Stomach smooth muscle (tissue), 2 donors: ENCODE results near the gene IL17RB.

Experiments
- H3K27ac ChIP-seq: one replicate; pipeline ENCODE4 v1.7.0; 2013; ENCODE audit warnings: mild to moderate bottlenecking, low read length, inconsistent platforms
- H3K27me3 ChIP-seq, 2 donors: one replicate each; pipeline ENCODE4 v1.7.0; 2013; ENCODE audit warnings: low read length in 2 of 2; ENCODE audit not compliant: insufficient read depth in 2 of 2, control insufficient read depth in 1 of 2
- H3K36me3 ChIP-seq, 2 donors: one replicate each; pipeline ENCODE4 v1.7.0; 2013; ENCODE audit warnings: low read length in 2 of 2; ENCODE audit not compliant: control insufficient read depth in 2 of 2, insufficient read depth in 2 of 2
- H3K4me1 ChIP-seq: one replicate; pipeline ENCODE4 v1.7.0; 2013; ENCODE audit warnings: low read length; ENCODE audit not compliant: control insufficient read depth, insufficient read depth
- H3K4me3 ChIP-seq, 2 donors: one replicate each; pipeline ENCODE4 v1.7.0; 2013; ENCODE audit warnings: low read length in 2 of 2
- H3K9ac ChIP-seq, 2 donors: one replicate each; pipeline ENCODE4 v1.7.0; 2013; ENCODE audit warnings: low read length in 2 of 2, mild to moderate bottlenecking in 1 of 2
- H3K9me3 ChIP-seq, 2 donors: one replicate each; pipeline ENCODE4 v1.7.0; 2013; ENCODE audit warnings: low read length in 2 of 2; ENCODE audit not compliant: control insufficient read depth in 2 of 2
- donor health status: healthy.
- donor health status: Pancreatic carcinoma.

IL17RB gene

DNA sequence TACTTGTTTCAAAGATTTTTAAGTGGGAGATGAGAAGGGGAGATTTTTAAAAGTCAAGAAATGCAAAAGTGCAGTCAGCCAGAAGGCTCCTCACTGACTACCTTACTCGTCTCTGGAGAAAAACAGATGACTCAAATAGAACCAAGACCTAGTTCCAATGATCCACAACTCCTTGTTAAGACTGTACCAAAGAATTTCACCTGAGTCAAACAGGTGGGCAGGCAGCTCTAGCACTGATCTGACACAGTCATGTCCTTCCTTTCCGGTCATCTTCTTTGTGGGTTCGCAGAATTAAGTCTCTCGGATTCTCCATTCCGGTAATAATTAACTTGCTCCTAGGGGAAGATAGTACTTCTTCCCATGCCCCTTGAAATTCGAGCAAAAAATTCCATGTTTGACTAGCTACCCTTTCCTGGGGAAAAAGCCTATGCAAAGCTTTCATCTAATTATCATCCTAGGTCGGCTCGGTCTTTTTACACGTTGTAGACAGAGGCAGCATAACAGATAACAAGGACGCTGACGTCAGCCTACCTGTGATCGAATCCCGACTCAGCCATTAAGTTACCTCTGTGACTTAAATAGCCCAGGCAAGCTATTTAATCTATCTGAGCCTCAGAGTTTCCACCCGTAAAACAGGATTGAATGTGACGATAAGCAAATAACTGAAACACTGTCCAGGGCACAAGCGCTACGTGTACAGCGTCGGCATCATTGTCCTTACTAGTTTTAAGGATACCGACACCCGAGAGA is 44.5 kb downstream of the IL17RB start:
- H3K27me3 ChIP-seq, result no peaks in the 10 kb centered on the region
- H3K27ac ChIP-seq, result peak overlapping the region; percentile 90
- H3K4me1 ChIP-seq, result peaks cover 12% of the 10 kb centered on the region
- peak overlapping the region; percentile 91 for H3K9ac ChIP-seq
- peaks cover 2 to 4% of the 10 kb centered on the region in 2 donors for H3K36me3 ChIP-seq
- no peaks in the 10 kb centered on the region for H3K9me3 ChIP-seq
- H3K4me3 ChIP-seq, result peak overlapping the region; percentile 80 to 89

DNA sequence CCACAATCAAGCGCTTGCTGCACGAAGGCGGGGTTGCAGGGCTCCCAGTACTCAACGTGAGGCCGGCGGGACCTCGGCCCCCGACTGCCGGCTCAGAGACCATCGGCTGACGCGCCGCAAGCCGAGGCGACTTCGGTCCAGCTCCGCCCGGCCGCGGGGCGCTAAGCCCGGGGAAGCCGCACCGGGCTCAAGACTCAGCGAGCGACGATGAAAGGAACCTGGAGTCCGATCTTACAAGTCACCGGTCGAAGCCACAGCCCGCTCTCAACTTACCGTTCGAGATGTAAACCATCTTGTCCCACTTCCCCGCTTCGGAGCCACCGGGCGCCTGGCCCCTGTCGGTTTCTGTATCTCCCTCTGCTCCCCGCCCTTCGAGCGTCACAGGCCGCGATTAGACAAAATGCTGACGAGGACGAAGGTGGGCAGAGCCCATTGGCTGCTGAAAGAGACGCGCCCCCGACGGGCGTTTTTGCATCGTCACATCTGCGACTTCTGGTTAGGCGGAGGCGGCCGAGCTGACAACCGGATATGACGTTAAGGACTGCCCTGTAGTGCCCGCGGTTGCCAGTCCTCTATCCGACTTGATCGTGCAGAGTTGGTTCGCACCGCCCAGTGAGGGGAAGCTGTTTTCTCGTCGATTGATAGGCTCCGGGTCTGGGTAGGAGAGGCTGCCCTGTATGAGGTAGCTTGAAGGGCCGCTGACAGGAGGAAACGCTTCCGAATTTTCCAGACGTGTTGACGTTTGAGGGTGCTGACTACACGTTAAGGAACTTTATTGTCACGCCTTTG is 45.3 kb downstream of the IL17RB start, which contains the start of gene SELENOK:
Gene SELENOK, minus strand, starts transcription at position 363 of the 789 bp plus-strand sequence.
- H3K9me3 ChIP-seq, result no peaks in the 10 kb centered on the region
- H3K27me3 ChIP-seq, result no peaks in the 10 kb centered on the region
- peaks cover 0 to 4% of the 10 kb centered on the region in 2 donors for H3K36me3 ChIP-seq
- peaks cover 12% of the 10 kb centered on the region for H3K4me1 ChIP-seq
- peak within 1 kb of the TSS; percentile 91 for H3K9ac ChIP-seq
- peak within 1 kb of the TSS; percentile 90 for H3K27ac ChIP-seq
- H3K4me3 ChIP-seq, result peak within 1 kb of the TSS; percentile 80 to 89

DNA sequence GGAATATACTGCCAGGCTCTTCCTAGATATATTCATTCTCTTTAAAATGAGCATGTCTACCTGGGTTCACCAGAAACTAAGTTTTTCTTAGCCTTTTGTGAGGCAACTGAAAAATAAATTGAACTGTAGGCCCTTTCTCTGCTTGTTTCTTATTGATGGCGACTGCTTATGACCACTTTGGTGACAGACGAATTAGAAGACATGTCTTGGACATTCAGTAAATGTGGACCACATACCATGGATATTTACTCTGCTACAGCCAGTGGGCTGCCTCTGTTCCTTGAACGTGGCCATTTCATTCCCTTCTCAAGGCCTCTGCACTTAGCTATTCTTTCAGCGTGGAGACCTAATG is 45.9 kb downstream of the IL17RB start:
- Histone ChIP-seq H3K4me3 (peak overlapping the region; percentile 80 to 89), H3K9ac (peak overlapping the region; percentile 53 to 77), H3K27ac (peak overlapping the region; percentile 90), H3K36me3 (no peaks in the 10 kb centered on the region), H3K9me3 (no peaks in the 10 kb centered on the region), H3K27me3 (no peaks in the 10 kb centered on the region), H3K4me1 (peaks cover 12% of the 10 kb centered on the region)

DNA sequence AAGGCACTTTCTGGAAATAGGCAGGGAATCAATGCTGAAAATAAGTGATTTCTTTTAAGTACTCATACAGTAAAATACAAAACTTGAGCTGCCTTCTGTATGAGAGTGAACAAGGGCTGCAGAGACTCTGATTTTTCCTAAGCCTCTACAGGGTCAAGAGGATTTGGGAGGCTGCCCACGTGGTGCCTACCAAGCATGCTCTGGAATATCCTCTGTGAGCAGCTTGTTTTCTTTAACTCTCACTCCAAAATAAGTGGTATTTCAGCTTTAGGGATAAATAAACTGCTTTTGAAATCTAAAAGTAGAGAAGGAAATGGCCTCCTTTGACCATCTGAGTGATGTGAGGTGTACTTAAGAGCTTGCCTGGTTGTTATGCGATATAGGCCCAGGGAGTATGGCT is 53.4 kb downstream of the IL17RB start:
- Histone ChIP-seq H3K36me3 (no peaks in the 10 kb centered on the region), H3K27me3 (peaks cover 0 to 5% of the 10 kb centered on the region in 2 donors), H3K9ac (no peak overlapping the region), H3K4me1 (no peaks in the 10 kb centered on the region), H3K9me3 (no peaks in the 10 kb centered on the region), H3K4me3 (no peak overlapping the region), H3K27ac (no peak overlapping the region)

DNA sequence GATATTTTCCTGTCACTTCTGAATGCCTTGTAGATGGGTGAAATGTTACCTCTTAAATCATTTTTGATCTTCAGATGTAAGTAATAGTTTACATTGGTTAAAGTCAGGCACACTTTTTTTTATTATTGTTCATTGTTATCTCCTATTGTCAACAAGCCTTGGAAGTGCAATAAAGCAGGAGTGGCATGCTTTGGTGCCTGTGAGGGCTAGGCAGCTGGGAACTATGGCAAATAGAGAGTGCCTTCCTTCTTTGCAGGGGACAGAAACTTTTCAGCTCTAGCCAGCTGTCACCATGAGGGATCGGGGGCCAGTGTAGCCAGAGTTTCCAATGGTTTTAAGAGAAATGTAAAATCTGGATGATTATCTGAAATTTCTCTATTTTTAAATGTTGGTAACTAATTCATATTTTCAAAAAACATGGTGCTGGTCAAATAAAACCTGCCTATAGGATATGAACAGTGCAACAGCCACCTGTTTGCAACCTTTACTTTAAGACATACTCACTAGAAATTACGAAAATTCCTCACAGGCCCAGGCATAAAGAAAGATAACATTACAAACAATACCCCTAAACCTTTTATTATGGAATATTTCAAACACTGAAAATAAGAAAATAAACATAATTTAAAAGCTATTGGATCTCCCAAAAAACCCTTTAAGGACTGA is 54.4 kb downstream of the IL17RB start:
- no peak overlapping the region for H3K27ac ChIP-seq
- no peak overlapping the region for H3K9ac ChIP-seq
- no peaks in the 10 kb centered on the region for H3K4me1 ChIP-seq
- no peaks in the 10 kb centered on the region for H3K36me3 ChIP-seq
- H3K9me3 ChIP-seq, result no peaks in the 10 kb centered on the region
- no peak overlapping the region for H3K4me3 ChIP-seq
- peaks cover 0 to 5% of the 10 kb centered on the region in 2 donors for H3K27me3 ChIP-seq

DNA sequence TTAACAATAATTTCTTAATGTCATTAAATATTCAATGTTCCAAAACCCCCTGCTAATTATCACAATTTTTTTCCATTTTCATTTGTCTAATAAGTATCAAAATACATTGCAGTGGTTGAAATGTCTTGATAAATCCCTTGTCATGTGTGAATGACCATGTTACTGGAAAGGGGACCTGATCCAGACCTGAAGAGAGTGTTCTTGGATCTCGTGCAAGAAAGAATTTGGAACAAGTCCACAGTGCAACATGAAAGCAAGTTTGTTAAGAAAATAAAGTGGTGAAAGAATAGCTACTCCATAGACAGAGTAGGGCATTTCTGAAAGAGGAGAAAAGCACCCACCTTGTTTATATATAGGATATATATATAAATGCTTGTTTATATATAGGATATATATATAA is 55.7 kb downstream of the IL17RB start:
- Histone ChIP-seq H3K4me3 (no peak overlapping the region), H3K9ac (no peak overlapping the region), H3K27ac (no peak overlapping the region), H3K27me3 (peaks cover 0 to 5% of the 10 kb centered on the region in 2 donors), H3K36me3 (no peaks in the 10 kb centered on the region), H3K4me1 (no peaks in the 10 kb centered on the region), H3K9me3 (no peaks in the 10 kb centered on the region)

DNA sequence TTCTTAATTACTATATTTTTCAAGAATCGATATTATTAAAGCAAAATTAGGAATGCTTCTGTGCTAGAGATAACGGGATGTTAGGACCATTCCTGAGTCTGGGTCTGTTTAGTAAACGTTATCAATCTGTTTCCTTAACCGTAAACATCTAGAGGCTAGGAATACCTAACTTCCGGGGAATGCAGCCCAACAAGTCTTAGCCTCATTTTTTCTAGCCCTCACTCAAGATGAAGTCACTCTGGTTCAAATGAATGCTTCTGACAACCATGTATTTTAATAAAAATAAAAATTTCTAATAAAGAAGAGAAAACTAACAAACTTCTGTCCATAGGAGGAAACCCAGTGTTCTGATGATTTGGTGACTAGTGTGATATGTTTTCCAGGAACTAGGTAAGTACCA is 56.3 kb downstream of the IL17RB start:
- no peaks in the 10 kb centered on the region for H3K9me3 ChIP-seq
- H3K36me3 ChIP-seq, result no peaks in the 10 kb centered on the region
- no peak overlapping the region for H3K9ac ChIP-seq
- no peak overlapping the region for H3K4me3 ChIP-seq
- H3K27me3 ChIP-seq, result peaks cover 0 to under 1% of the 10 kb centered on the region in 2 donors
- H3K4me1 ChIP-seq, result no peaks in the 10 kb centered on the region
- H3K27ac ChIP-seq, result no peak overlapping the region

DNA sequence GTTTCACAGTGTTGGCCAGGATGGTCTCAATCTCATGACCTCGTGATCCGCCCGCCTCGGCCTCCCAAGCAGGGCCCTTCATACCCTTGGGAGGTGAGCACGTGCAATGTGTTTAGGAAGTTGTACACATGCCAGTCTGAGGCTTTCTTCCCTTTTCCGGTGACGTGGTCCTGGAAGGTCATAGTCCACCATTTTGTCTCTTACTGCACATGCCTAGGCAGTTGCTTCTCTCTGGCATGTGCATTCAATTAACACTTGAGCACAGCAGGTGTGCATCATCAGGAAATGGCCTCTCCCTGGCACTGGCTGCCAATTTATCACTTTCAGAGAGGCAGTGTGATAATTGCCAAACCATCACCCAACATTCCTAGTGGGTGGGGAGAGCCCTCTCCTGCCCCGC is 67.0 kb downstream of the IL17RB start:
- H3K36me3 ChIP-seq, result no peaks in the 10 kb centered on the region
- H3K27me3 ChIP-seq, result no peaks in the 10 kb centered on the region
- no peak overlapping the region for H3K27ac ChIP-seq
- no peaks in the 10 kb centered on the region for H3K9me3 ChIP-seq
- no peak overlapping the region for H3K4me3 ChIP-seq
- no peaks in the 10 kb centered on the region for H3K4me1 ChIP-seq
- no peak overlapping the region for H3K9ac ChIP-seq
